ENCODE results near the gene CFAP299. TPM values are rescaled to one million over a fixed set of nuclear protein-coding genes. Genes with fewer than 3 reads are reported as not detected.

Gene CFAP299
- total RNA-seq, 1 experiment from 2014 or later, result not detected

- intact Hi-C loops (cut with micrococcal nuclease), result no loop called here
- H3K27me3 ChIP-seq (ENCODE audit: insufficient read depth, low read length), result peaks cover 26% of the 10 kb centered on the region
- ChIA-PET CTCF (interaction anchor here (2.3 kb wide), 1 partner anchor 10 kb away, joined by 8 read pairs; no protein-coding TSS in a partner anchor), RAD21 (ENCODE audit: low non-redundant PET in 1 of 2, low total read pairs in 2 of 2, uncharacterized antibody in 2 of 2, unreplicated experiment in 2 of 2) (no interaction called here), POLR2A (no interaction called here)
- no peaks in the 10 kb centered on the region for H3K9me2 ChIP-seq (ENCODE audit: insufficient read depth)
- H3K4me3 ChIP-seq (replicated peaks in 1 of 2; ENCODE audit: low read depth in 1 of 2, low read length in 2 of 2), result no peak overlapping the region
- H3K79me2 ChIP-seq (ENCODE audit: insufficient read depth, low read length), result no peaks in the 10 kb centered on the region
- no peak for TF ChIP-seq POLR2AphosphoS5 (IDR thresholded peaks at IDR 0.05; ENCODE audit: low read depth, low read length)
- TF ChIP-seq ZBTB33 (IDR thresholded peaks at IDR 0.05; ENCODE audit: extremely low read depth, insufficient replicate concordance, low read length), result no peak
- no peak for TF ChIP-seq SP1 (IDR thresholded peaks at IDR 0.05; ENCODE audit: low read depth)
- TF ChIP-seq EZH2phosphoT487 (IDR thresholded peaks at IDR 0.05; ENCODE audit: borderline replicate concordance), result no peak
- TF ChIP-seq REST (IDR thresholded peaks at IDR 0.05; ENCODE audit: low read depth), result no peak
- no peak for TF ChIP-seq SRF (IDR thresholded peaks at IDR 0.05; ENCODE audit: low read depth)
- no peak overlapping the region for H3K4me2 ChIP-seq (ENCODE audit: low read length)
- H4K20me1 ChIP-seq (ENCODE audit: insufficient read depth), result no peaks in the 10 kb centered on the region
- no peaks in the 10 kb centered on the region for H3K9me3 ChIP-seq (ENCODE audit: control insufficient read depth in 1 of 2, insufficient read depth in 1 of 2, low read depth in 1 of 2, low read length in 2 of 2)
- no peak for ATAC-seq
- no peaks in the 10 kb centered on the region for H3K4me1 ChIP-seq (ENCODE audit: control insufficient read depth in 1 of 2, insufficient read depth in 2 of 2, low read length in 2 of 2)
- DNase-seq (ENCODE audit: low read depth, low spot score), result no peak
- H3K9ac ChIP-seq (ENCODE audit: low read length), result no peak overlapping the region
- no peaks in the 10 kb centered on the region for H3K36me3 ChIP-seq (ENCODE audit: control insufficient read depth in 1 of 2, insufficient read depth in 2 of 2, low read length in 2 of 2)
- BruUV-seq (replicated peaks), result no TSS peak
- no peak overlapping the region for H2AFZ ChIP-seq (ENCODE audit: low read depth, low read length, poor library complexity, severe bottlenecking)
- H3K27ac ChIP-seq (ENCODE audit: low read depth, low read length), result no peak overlapping the region
Measured at GRCh38 chr4:80980239-80980638, 644.7 kb downstream of the CFAP299 start.

Data from HCT116 (cell line).